Naive thymus-derived CD4-positive, alpha-beta T cell (primary cell): ENCODE results near the gene LCK. TPM values are rescaled to one million over a fixed set of nuclear protein-coding genes. Genes with fewer than 3 reads are reported as not detected.

Source experiments
- ATAC-seq: fragments of 150-1000 bp; cut with Tn5 transposase; 2 replicates; pipeline ENCODE4 v1.10.0; 2021; ENCODE audit warnings: mild to moderate bottlenecking, moderate library complexity
- CTCF ChIA-PET: fragments of 350-600 bp; sonication (Branson Sonifier 250); formaldehyde crosslinking; loops from one replicate; lab custom pipeline; 2021; ENCODE audit warnings: antibody characterized with exemption; lab: Charles Lee
- POLR2A ChIA-PET: fragments of 350-600 bp; sonication (Branson Sonifier 250); formaldehyde crosslinking; loops from one replicate; lab custom pipeline; 2021; ENCODE audit warnings: antibody characterized with exemption, inconsistent platforms; lab: Charles Lee
- DNase-seq, 9 donors: peaks; one replicate each; pipeline versions ENCODE4 v3.0.0 to v3.0.0-alpha.2; 2020 to 2022; ENCODE audit warnings: mixed read lengths in 1 of 9
- H3K27ac ChIP-seq: one replicate; pipeline ENCODE4 v1.7.0; 2013; ENCODE audit warnings: mild to moderate bottlenecking, low read depth, low read length, moderate library complexity
- H3K27me3 ChIP-seq, 2 donors: one replicate each; pipeline ENCODE4 v1.7.0; 2013; ENCODE audit warnings: low read length in 2 of 2, mild to moderate bottlenecking in 2 of 2, moderate library complexity in 2 of 2; ENCODE audit not compliant: control insufficient read depth in 2 of 2, insufficient read depth in 2 of 2
- H3K36me3 ChIP-seq, 3 experiments: 1 replicate in 2 of 3; 2 replicates in 1 of 3; pipeline ENCODE4 v1.7.0; 2013; ENCODE audit warnings: low read length in 3 of 3, mild to moderate bottlenecking in 3 of 3, moderate library complexity in 1 of 3; ENCODE audit not compliant: insufficient read depth in 3 of 3, control insufficient read depth in 2 of 3
- H3K4me1 ChIP-seq, 2 donors: one replicate each; pipeline ENCODE4 v1.7.0; 2013; ENCODE audit warnings: low read length in 2 of 2, mild to moderate bottlenecking in 2 of 2, moderate library complexity in 1 of 2; ENCODE audit not compliant: control insufficient read depth in 2 of 2, insufficient read depth in 2 of 2
- H3K4me3 ChIP-seq: 2 replicates; pipeline ENCODE4 v1.7.0; 2013; ENCODE audit warnings: mild to moderate bottlenecking, low read length
- H3K9me3 ChIP-seq, 3 experiments: 1 replicate in 2 of 3; 2 replicates in 1 of 3; pipeline ENCODE4 v1.7.0; 2013; ENCODE audit warnings: low read length in 3 of 3; ENCODE audit not compliant: control insufficient read depth in 2 of 3
- H3K27ac Mint-ChIP-seq, 9 donors: one replicate each; pipeline ENCODE4 v1.8.0; 2020 to 2022; ENCODE audit warnings: mixed read lengths in 9 of 9, mild to moderate bottlenecking in 8 of 9, moderate library complexity in 5 of 9, inconsistent platforms in 2 of 9
- H3K27me3 Mint-ChIP-seq, 5 donors: one replicate each; pipeline ENCODE4 v1.8.0; 2021 to 2022; ENCODE audit warnings: mixed read lengths in 5 of 5, mild to moderate bottlenecking in 1 of 5
- H3K36me3 Mint-ChIP-seq, 5 donors: one replicate each; pipeline ENCODE4 v1.8.0; 2020 to 2022; ENCODE audit warnings: mixed read lengths in 5 of 5, mild to moderate bottlenecking in 3 of 5, inconsistent platforms in 1 of 5
- H3K4me1 Mint-ChIP-seq, 7 donors: one replicate each; pipeline ENCODE4 v1.8.0; 2020 to 2022; ENCODE audit warnings: mixed read lengths in 7 of 7, mild to moderate bottlenecking in 3 of 7, inconsistent platforms in 1 of 7
- H3K4me3 Mint-ChIP-seq, 10 donors: one replicate each; pipeline ENCODE4 v1.8.0; 2020 to 2022; ENCODE audit warnings: mild to moderate bottlenecking in 10 of 10, mixed read lengths in 10 of 10, moderate library complexity in 6 of 10, inconsistent platforms in 2 of 10
- H3K9me3 Mint-ChIP-seq, 11 donors: one replicate each; pipeline ENCODE4 v1.8.0; 2020 to 2022; ENCODE audit warnings: mixed read lengths in 11 of 11, mild to moderate bottlenecking in 4 of 11, inconsistent platforms in 1 of 11, moderate library complexity in 1 of 11
- intact Hi-C, 2 donors: fragments of 100-400 bp; cut with micrococcal nuclease; formaldehyde crosslinking; loops; one replicate each; pipeline ENCODE4 v1.15.1; 2023
- polyA plus RNA-seq, 2 donors: library from polyadenylated mRNA; unstranded; fragments of 300-500 nt; fragmentation: Illumina TruSeq; gene quantifications; one replicate each; pipeline ENCODE4 v1.2.3, GENCODE V29; 2021
- total RNA-seq, 6 experiments: library from RNA in 5 of 6; stranded (reverse) in 5 of 6; gene quantifications; 1 replicate in 5 of 6; 2 replicates in 1 of 6; pipeline ENCODE4 v1.2.3 and lab custom pipeline; 2021 to 2026

The LCK gene
- total and polyA plus RNA-seq, 7 experiments from 2014 or later, result 245 to 1,109 (median 480) TPM

GRCh38 chr1:32215629-32216480, 35.2 kb upstream of the LCK start:
- Mint-ChIP-seq H3K9me3 (no peaks in the 10 kb centered on the region), H3K4me3 (peak overlapping the region in 6 of 10 donors; percentile 7 to 43 (median 32)), H3K27ac (peak overlapping the region; percentile 25 to 86 (median 63)), H3K27me3 (no peaks in the 10 kb centered on the region), H3K36me3 (peaks cover 0 to 16% (median 4%) of the 10 kb centered on the region in 5 donors), H3K4me1 (peaks cover 12 to 31% (median 24%) of the 10 kb centered on the region in 7 donors)
- no peaks in the 10 kb centered on the region for H3K9me3 ChIP-seq
- ChIA-PET POLR2A (interaction anchor here (0.8 to 2.7 kb wide), 22 partner anchors 8 to 179 kb away, joined by 3 to 16 read pairs (median 6); partner anchors contain the start of genes BSDC1, CCDC28B, HDAC1 and IQCC), CTCF (interaction anchor here (0.6 to 3.6 kb wide), 42 partner anchors 10 to 200 kb away, joined by 3 to 32 read pairs (median 4); partner anchors contain the start of genes BSDC1, CCDC28B, FAM167B and HDAC1)
- H3K36me3 ChIP-seq, result peaks cover 0 to 24% (median 0%) of the 10 kb centered on the region in 3 experiments
- no peaks in the 10 kb centered on the region for H3K27me3 ChIP-seq
- intact Hi-C loops, result loop anchor here (1.0 kb wide), 5 partner anchors 24 to 198 kb away; no protein-coding TSS in a partner anchor
- ATAC-seq, result peak; percentile 92
- peaks cover under 1 to 12% of the 10 kb centered on the region in 2 donors for H3K4me1 ChIP-seq
- peak in 8 of 9 donors; percentile 29 to 63 (median 52) for DNase-seq
- peak overlapping the region; percentile 59 for H3K27ac ChIP-seq
- H3K4me3 ChIP-seq, result no peak overlapping the region

DNA sequence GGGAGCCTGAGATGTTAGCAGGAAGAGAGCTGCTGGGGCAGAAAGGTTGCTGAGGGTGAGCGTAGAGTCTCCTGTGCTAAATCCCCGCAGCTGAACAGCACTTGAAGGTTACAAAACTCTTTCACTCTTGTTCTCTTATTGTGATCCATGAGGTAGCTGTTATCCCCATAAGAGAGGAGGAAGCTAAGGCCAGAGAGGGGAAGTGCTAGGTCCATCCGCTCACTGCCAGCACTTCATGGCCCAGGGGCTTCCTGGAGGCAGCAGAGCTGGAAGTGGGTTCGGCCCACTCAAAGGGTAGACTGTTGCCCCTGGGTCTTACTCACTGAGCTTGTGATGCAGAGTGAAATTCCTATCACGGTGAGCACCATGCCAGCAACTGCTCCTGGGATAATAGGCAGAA, 34.5 kb upstream of the LCK start:
- peak overlapping the region in 3 of 10 donors; percentile 7 to 33 (median 29) for H3K4me3 Mint-ChIP-seq
- ATAC-seq, result no peak
- H3K27ac Mint-ChIP-seq, result peak overlapping the region in 6 of 9 donors; percentile 25 to 86 (median 66)

GRCh38 chr1:32219022-32219421, 32.0 kb upstream of the LCK start:
- Histone ChIP-seq H3K27ac (no peak overlapping the region), H3K4me3 (no peak overlapping the region), H3K9me3 (no peaks in the 10 kb centered on the region), H3K36me3 (peaks cover 0 to 26% (median 6%) of the 10 kb centered on the region in 3 experiments), H3K4me1 (peaks cover 21 to 34% of the 10 kb centered on the region in 2 donors), H3K27me3 (no peaks in the 10 kb centered on the region)
- peaks cover 0 to 22% (median 6%) of the 10 kb centered on the region in 5 donors for H3K36me3 Mint-ChIP-seq
- ChIA-PET CTCF (interaction anchor here (0.6 kb wide), 1 partner anchor 83 kb away, joined by 5 read pairs; no protein-coding TSS in a partner anchor), POLR2A (interaction anchor here (0.9 to 1.0 kb wide), 2 partner anchors 15 to 103 kb away, joined by 3 to 5 read pairs; no protein-coding TSS in a partner anchor)
- no peak for ATAC-seq
- H3K4me1 Mint-ChIP-seq, result peaks cover 23 to 60% (median 45%) of the 10 kb centered on the region in 7 donors
- intact Hi-C loops, result no loop called here
- DNase-seq, result no peak
- H3K4me3 Mint-ChIP-seq, result peak overlapping the region in 1 of 10 donors; percentile 41
- no peaks in the 10 kb centered on the region for H3K9me3 Mint-ChIP-seq
- no peaks in the 10 kb centered on the region for H3K27me3 Mint-ChIP-seq
- H3K27ac Mint-ChIP-seq, result peak overlapping the region in 2 of 9 donors; percentile 31 to 62

More for the DNA sequence above, 34.5 kb upstream of the LCK start:
- intact Hi-C loops, result loop anchor here in 1 of 2 donors (1.0 kb wide), 1 partner anchor 74 kb away; no protein-coding TSS in a partner anchor
- Mint-ChIP-seq H3K36me3 (peaks cover 0 to 16% (median 4%) of the 10 kb centered on the region in 5 donors), H3K9me3 (no peaks in the 10 kb centered on the region), H3K4me1 (peaks cover 18 to 38% (median 31%) of the 10 kb centered on the region in 7 donors), H3K27me3 (no peaks in the 10 kb centered on the region)
- no peak for DNase-seq
- H3K27me3 ChIP-seq, result no peaks in the 10 kb centered on the region
- H3K36me3 ChIP-seq, result peaks cover 0 to 24% (median 0%) of the 10 kb centered on the region in 3 experiments
- peaks cover 8 to 18% of the 10 kb centered on the region in 2 donors for H3K4me1 ChIP-seq
- peak overlapping the region; percentile 59 for H3K27ac ChIP-seq
- no peak overlapping the region for H3K4me3 ChIP-seq
- H3K9me3 ChIP-seq, result no peaks in the 10 kb centered on the region
- CTCF ChIA-PET, result interaction anchor here (0.6 to 3.6 kb wide), 25 partner anchors 11 to 200 kb away, joined by 3 to 32 read pairs (median 8); partner anchors contain the start of genes BSDC1, CCDC28B, FAM167B and HDAC1
- POLR2A ChIA-PET, result interaction anchor here (0.6 to 2.7 kb wide), 18 partner anchors 10 to 178 kb away, joined by 3 to 16 read pairs (median 8); partner anchors contain the start of genes BSDC1, HDAC1, IQCC and LCK

- peak overlapping the region; percentile 94 to 99 (median 98) for H3K27ac Mint-ChIP-seq
- DNase-seq (no peak), ATAC-seq (no peak)
- peak overlapping the region; percentile 99 for H3K4me3 ChIP-seq
- POLR2A ChIA-PET, result interaction anchor here (0.5 to 1.7 kb wide), 6 partner anchors 30 to 185 kb away, joined by 3 to 4 read pairs (median 3); partner anchors contain the start of genes HDAC1, LCK and MARCKSL1
- peaks cover 23 to 32% of the 10 kb centered on the region in 2 donors for H3K4me1 ChIP-seq
- no peaks in the 10 kb centered on the region for H3K27me3 ChIP-seq
- intact Hi-C loops, result no loop called here
- H3K9me3 Mint-ChIP-seq, result no peaks in the 10 kb centered on the region
- H3K36me3 Mint-ChIP-seq, result peaks cover 0 to 30% (median 11%) of the 10 kb centered on the region in 5 donors
- peak overlapping the region; percentile 90 to 98 (median 97) for H3K4me3 Mint-ChIP-seq
- CTCF ChIA-PET, result interaction anchor here (0.6 to 1.5 kb wide), 3 partner anchors 151 to 190 kb away, joined by 3 to 6 read pairs (median 4); no protein-coding TSS in a partner anchor
- no peaks in the 10 kb centered on the region for H3K9me3 ChIP-seq
- peak overlapping the region; percentile 99 for H3K27ac ChIP-seq
- no peaks in the 10 kb centered on the region for H3K27me3 Mint-ChIP-seq
- H3K36me3 ChIP-seq, result peaks cover 5 to 32% (median 11%) of the 10 kb centered on the region in 3 experiments
- H3K4me1 Mint-ChIP-seq, result peaks cover 22 to 64% (median 45%) of the 10 kb centered on the region in 7 donors
Measured at GRCh38 chr1:32220746-32221580, 30.1 kb upstream of the LCK start.

GRCh38 chr1:32221581-32221979, 29.5 kb upstream of the LCK start:
- no peak for DNase-seq
- peak overlapping the region; percentile 94 to 99 (median 98) for H3K27ac Mint-ChIP-seq
- H3K27me3 Mint-ChIP-seq, result no peaks in the 10 kb centered on the region
- H3K36me3 Mint-ChIP-seq, result peaks cover 0 to 31% (median 11%) of the 10 kb centered on the region in 5 donors
- H3K4me1 Mint-ChIP-seq, result peaks cover 17 to 61% (median 39%) of the 10 kb centered on the region in 7 donors
- ChIA-PET CTCF (interaction anchor here (0.6 to 1.5 kb wide), 3 partner anchors 151 to 190 kb away, joined by 3 to 6 read pairs (median 4); no protein-coding TSS in a partner anchor), POLR2A (interaction anchor here (0.5 to 2.4 kb wide), 7 partner anchors 16 to 185 kb away, joined by 3 to 5 read pairs (median 4); partner anchors contain the start of genes HDAC1, IQCC and LCK)
- intact Hi-C loops, result no loop called here
- H3K4me3 Mint-ChIP-seq, result peak overlapping the region; percentile 90 to 98 (median 97)
- H3K9me3 ChIP-seq, result no peaks in the 10 kb centered on the region
- ATAC-seq, result no peak
- peaks cover 23 to 26% of the 10 kb centered on the region in 2 donors for H3K4me1 ChIP-seq
- H3K27me3 ChIP-seq, result no peaks in the 10 kb centered on the region
- no peaks in the 10 kb centered on the region for H3K9me3 Mint-ChIP-seq
- peak overlapping the region; percentile 99 for H3K4me3 ChIP-seq
- H3K36me3 ChIP-seq, result peaks cover 5 to 37% (median 11%) of the 10 kb centered on the region in 3 experiments
- peak overlapping the region; percentile 99 for H3K27ac ChIP-seq
